ENCODE results near the gene ST14.
"Not testable (repeated sequence)": the region's sequence is repeated elsewhere in the genome, so short reads cannot be mapped to it uniquely, and the experiment has no call there.

The ST14 gene

GRCh38 chr11:130165601-130166456, 6.2 kb downstream of the ST14 start:
- no peak for DNase-seq

GRCh38 chr11:130166457-130166784, 6.8 kb downstream of the ST14 start:
- DNase-seq = no peak

GRCh38 chr11:130167146-130167545, 7.6 kb downstream of the ST14 start:
- no peak for DNase-seq

GRCh38 chr11:130168105-130168504, 8.5 kb downstream of the ST14 start:
- no peak for DNase-seq

- DNase-seq = no peak
These were observed 10.8 kb downstream of the ST14 start for GRCh38 chr11:130170345-130170744.

GRCh38 chr11:130171534-130171933, 12.0 kb downstream of the ST14 start:
- no peak for DNase-seq

- DNase-seq = not testable (repeated sequence)
These were observed 12.4 kb downstream of the ST14 start for GRCh38 chr11:130172001-130172400.

- no peak for DNase-seq
These were observed 15.1 kb downstream of the ST14 start for GRCh38 chr11:130174642-130175041.

- no peak for DNase-seq
These were observed 16.3 kb downstream of the ST14 start for GRCh38 chr11:130175898-130176297.

- no peak for DNase-seq
These were observed 18.2 kb downstream of the ST14 start for GRCh38 chr11:130177782-130178181.

- DNase-seq = peak; percentile 87
These were observed 19.1 kb downstream of the ST14 start for GRCh38 chr11:130178441-130179339.

- peak; percentile 41 for DNase-seq
These were observed 20.1 kb downstream of the ST14 start for GRCh38 chr11:130179396-130180306.

- no peak for DNase-seq
These were observed 20.9 kb downstream of the ST14 start for GRCh38 chr11:130180491-130180890.

GRCh38 chr11:130180896-130181294, 21.3 kb downstream of the ST14 start:
- no peak for DNase-seq

GRCh38 chr11:130181295-130182272, 22.0 kb downstream of the ST14 start:
- no peak for DNase-seq

GRCh38 chr11:130183878-130184610, 24.5 kb downstream of the ST14 start:
- DNase-seq = no peak

- no peak for DNase-seq
These were observed 27.5 kb downstream of the ST14 start for GRCh38 chr11:130187096-130187495.

GRCh38 chr11:130188047-130188446, 28.5 kb downstream of the ST14 start:
- DNase-seq = no peak

- DNase-seq = no peak
These were observed 29.2 kb downstream of the ST14 start for GRCh38 chr11:130188585-130189347.
